Left ventricle myocardium inferior (tissue), 1 donor: ENCODE results near the gene GRM7. TPM values are rescaled to one million over a fixed set of nuclear protein-coding genes. Genes with fewer than 3 reads are reported as not detected.

ENCODE experiments used
- DNase-seq: peaks from one replicate; pipeline ENCODE4 v3.0.0-alpha.2; 2020
- H3K27ac ChIP-seq: fragments of 200-600 bp; replicated peaks from 2 replicates; pipeline ENCODE4 v1.8.0; 2021
- H3K27me3 ChIP-seq: fragments of 200-600 bp; 2 replicates; pipeline ENCODE4 v1.8.0; 2021; ENCODE audit warnings: low read depth
- H3K36me3 ChIP-seq: fragments of 200-600 bp; 2 replicates; pipeline ENCODE4 v1.8.0; 2021
- H3K4me1 ChIP-seq: fragments of 200-600 bp; 2 replicates; pipeline ENCODE4 v1.8.0; 2021
- H3K4me3 ChIP-seq: fragments of 200-600 bp; 2 replicates; pipeline ENCODE4 v1.8.0; 2021; ENCODE audit warnings: mild to moderate bottlenecking, moderate library complexity
- H3K9me3 ChIP-seq: fragments of 200-600 bp; replicated peaks from 2 replicates; pipeline ENCODE4 v1.8.0; 2021
- CTCF ChIP-seq: fragments of 200-600 bp; IDR thresholded peaks from 2 replicates; pipeline ENCODE4 v1.8.0; 2021; ENCODE audit warnings: antibody characterized with exemption, mild to moderate bottlenecking, borderline replicate concordance
- intact Hi-C: fragments of 100-400 bp; cut with micrococcal nuclease; formaldehyde crosslinking; loops from one replicate; pipeline ENCODE4 v1.11.0; 2022
- total RNA-seq: library from RNA; stranded (reverse); fragmentation: NEBNext Ultra II Directional; extraction: Animal tissue kit (Norgen Biotek cat#: 25700); gene quantifications from one replicate; pipeline ENCODE4 v1.2.1, GENCODE V29; 2021
- donor health status: DM: no; HTN: yes; CAD: no; lungs with severe emphysema.

GRM7 gene
- total RNA-seq, 1 donor from 2014 or later: not detected

GRCh38 chr3:7038394-7038793 lies 177.5 kb downstream of the GRM7 start:
- H3K9me3 ChIP-seq: no peaks in the 10 kb centered on the region
- H3K36me3 ChIP-seq: no peaks in the 10 kb centered on the region
- no peak for TF ChIP-seq CTCF
- H3K4me3 ChIP-seq: no peak overlapping the region
- no peaks in the 10 kb centered on the region for H3K27me3 ChIP-seq
- H3K27ac ChIP-seq: no peak overlapping the region
- DNase-seq: no peak
- H3K4me1 ChIP-seq: no peaks in the 10 kb centered on the region
- intact Hi-C loops: no loop called here

- no peak overlapping the region for H3K27ac ChIP-seq
- H3K4me3 ChIP-seq: no peak overlapping the region
- no peak for TF ChIP-seq CTCF
- intact Hi-C loops: no loop called here
- peaks cover 41% of the 10 kb centered on the region for H3K9me3 ChIP-seq
- DNase-seq: no peak
- no peaks in the 10 kb centered on the region for H3K27me3 ChIP-seq
- no peaks in the 10 kb centered on the region for H3K4me1 ChIP-seq
- H3K36me3 ChIP-seq: no peaks in the 10 kb centered on the region
Observed at GRCh38 chr3:7062714-7063113, 201.8 kb downstream of the GRM7 start.

GRCh38 chr3:7070461-7070860 lies 209.5 kb downstream of the GRM7 start:
- intact Hi-C loops: no loop called here

GRCh38 chr3:7074217-7074616 lies 213.3 kb downstream of the GRM7 start:
- DNase-seq: no peak
- Histone ChIP-seq H3K9me3 (no peaks in the 10 kb centered on the region), H3K36me3 (no peaks in the 10 kb centered on the region), H3K4me1 (no peaks in the 10 kb centered on the region), H3K4me3 (no peak overlapping the region), H3K27ac (no peak overlapping the region), H3K27me3 (no peaks in the 10 kb centered on the region)
- intact Hi-C loops: no loop called here
- no peak for TF ChIP-seq CTCF

More at GRCh38 chr3:7070461-7070860, 209.5 kb downstream of the GRM7 start:
- peaks cover 22% of the 10 kb centered on the region for H3K9me3 ChIP-seq
- H3K27ac ChIP-seq: no peak overlapping the region
- no peak overlapping the region for H3K4me3 ChIP-seq
- no peaks in the 10 kb centered on the region for H3K27me3 ChIP-seq
- no peak for DNase-seq
- no peaks in the 10 kb centered on the region for H3K4me1 ChIP-seq
- TF ChIP-seq CTCF: no peak
- no peaks in the 10 kb centered on the region for H3K36me3 ChIP-seq

GRCh38 chr3:7075117-7075516 lies 214.2 kb downstream of the GRM7 start:
- Histone ChIP-seq H3K36me3 (no peaks in the 10 kb centered on the region), H3K27ac (no peak overlapping the region), H3K4me3 (no peak overlapping the region), H3K9me3 (no peaks in the 10 kb centered on the region), H3K4me1 (no peaks in the 10 kb centered on the region), H3K27me3 (no peaks in the 10 kb centered on the region)
- no peak for DNase-seq
- TF ChIP-seq CTCF: no peak
- intact Hi-C loops: no loop called here

- intact Hi-C loops: no loop called here
- Histone ChIP-seq H3K9me3 (no peaks in the 10 kb centered on the region), H3K4me3 (no peak overlapping the region), H3K27me3 (no peaks in the 10 kb centered on the region), H3K4me1 (no peaks in the 10 kb centered on the region), H3K36me3 (no peaks in the 10 kb centered on the region), H3K27ac (no peak overlapping the region)
- no peak for TF ChIP-seq CTCF
- DNase-seq: no peak
Observed at GRCh38 chr3:7075901-7076300, 215.0 kb downstream of the GRM7 start.
